Nephron progenitor cell (in vitro differentiated cells): Measurements from ENCODE around the gene ERBB4.

Source experiments
- DNase-seq: peaks from one replicate; pipeline ENCODE4 v3.0.0; 2021
- H3K27ac Mint-ChIP-seq: 2 replicates; pipeline ENCODE4 v1.8.0; 2021; ENCODE audit warnings: mild to moderate bottlenecking, moderate library complexity, mixed read lengths
- H3K27me3 Mint-ChIP-seq: 2 replicates; pipeline ENCODE4 v1.8.0; 2021; ENCODE audit warnings: mild to moderate bottlenecking, low read depth, mixed read lengths; ENCODE audit not compliant: poor library complexity
- H3K36me3 Mint-ChIP-seq: 2 replicates; pipeline ENCODE4 v1.8.0; 2021; ENCODE audit warnings: low read depth, mixed read lengths
- H3K4me1 Mint-ChIP-seq: 2 replicates; pipeline ENCODE4 v1.8.0; 2021; ENCODE audit warnings: mixed read lengths
- H3K4me3 Mint-ChIP-seq: 2 replicates; pipeline ENCODE4 v1.8.0; 2021; ENCODE audit warnings: mild to moderate bottlenecking, moderate library complexity, mixed read lengths
- H3K9me3 Mint-ChIP-seq: 2 replicates; pipeline ENCODE4 v1.8.0; 2021; ENCODE audit warnings: mild to moderate bottlenecking, moderate library complexity, mixed read lengths
- TF ChIP-seq, protein P1 (sequence below): fragments of 200-600 bp; sonication (generic); IDR thresholded peaks from 2 replicates; pipeline ENCODE4 v1.5.0; 2021; ENCODE audit warnings: antibody characterized with exemption

The ERBB4 gene

GRCh38 chr2:211934811-211935210, 603.8 kb downstream of the ERBB4 start:
- H3K36me3 Mint-ChIP-seq = no peaks in the 10 kb centered on the region
- TF ChIP-seq, protein P1, sequence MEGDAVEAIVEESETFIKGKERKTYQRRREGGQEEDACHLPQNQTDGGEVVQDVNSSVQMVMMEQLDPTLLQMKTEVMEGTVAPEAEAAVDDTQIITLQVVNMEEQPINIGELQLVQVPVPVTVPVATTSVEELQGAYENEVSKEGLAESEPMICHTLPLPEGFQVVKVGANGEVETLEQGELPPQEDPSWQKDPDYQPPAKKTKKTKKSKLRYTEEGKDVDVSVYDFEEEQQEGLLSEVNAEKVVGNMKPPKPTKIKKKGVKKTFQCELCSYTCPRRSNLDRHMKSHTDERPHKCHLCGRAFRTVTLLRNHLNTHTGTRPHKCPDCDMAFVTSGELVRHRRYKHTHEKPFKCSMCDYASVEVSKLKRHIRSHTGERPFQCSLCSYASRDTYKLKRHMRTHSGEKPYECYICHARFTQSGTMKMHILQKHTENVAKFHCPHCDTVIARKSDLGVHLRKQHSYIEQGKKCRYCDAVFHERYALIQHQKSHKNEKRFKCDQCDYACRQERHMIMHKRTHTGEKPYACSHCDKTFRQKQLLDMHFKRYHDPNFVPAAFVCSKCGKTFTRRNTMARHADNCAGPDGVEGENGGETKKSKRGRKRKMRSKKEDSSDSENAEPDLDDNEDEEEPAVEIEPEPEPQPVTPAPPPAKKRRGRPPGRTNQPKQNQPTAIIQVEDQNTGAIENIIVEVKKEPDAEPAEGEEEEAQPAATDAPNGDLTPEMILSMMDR = no peak
- H3K27me3 Mint-ChIP-seq = no peaks in the 10 kb centered on the region
- no peaks in the 10 kb centered on the region for H3K9me3 Mint-ChIP-seq
- no peaks in the 10 kb centered on the region for H3K4me1 Mint-ChIP-seq
- DNase-seq = no peak
- no peak overlapping the region for H3K4me3 Mint-ChIP-seq
- H3K27ac Mint-ChIP-seq = no peak overlapping the region

DNA sequence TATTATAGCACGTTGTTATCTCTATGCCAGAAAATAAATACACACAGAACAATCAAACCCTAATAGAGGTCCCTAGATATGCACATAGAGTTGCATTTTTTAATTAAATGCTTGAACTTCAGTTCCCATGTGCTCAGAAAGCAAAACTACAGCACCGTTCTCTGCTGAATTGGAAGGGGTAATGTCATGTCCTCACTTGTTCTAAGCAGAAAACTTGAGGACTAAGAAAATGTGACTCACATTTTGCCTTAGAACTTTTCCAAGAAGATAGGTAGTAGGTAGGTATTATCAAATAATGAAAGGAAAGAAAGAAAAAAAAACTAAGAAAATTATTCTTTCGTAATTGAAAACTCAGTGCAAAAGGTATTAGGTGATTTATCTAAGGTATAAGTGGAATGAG, 607.3 kb downstream of the ERBB4 start:
- H3K4me3 Mint-ChIP-seq = no peak overlapping the region
- H3K27ac Mint-ChIP-seq = no peak overlapping the region
- H3K36me3 Mint-ChIP-seq = no peaks in the 10 kb centered on the region
- no peaks in the 10 kb centered on the region for H3K4me1 Mint-ChIP-seq
- H3K27me3 Mint-ChIP-seq = no peaks in the 10 kb centered on the region
- TF ChIP-seq, protein P1 = no peak
- H3K9me3 Mint-ChIP-seq = no peaks in the 10 kb centered on the region
- no peak for DNase-seq

GRCh38 chr2:211930331-211930730, 608.3 kb downstream of the ERBB4 start:
- no peak for DNase-seq
- TF ChIP-seq, protein P1 = no peak
- Mint-ChIP-seq H3K27me3 (no peaks in the 10 kb centered on the region), H3K4me3 (no peak overlapping the region), H3K27ac (no peak overlapping the region), H3K4me1 (no peaks in the 10 kb centered on the region), H3K9me3 (no peaks in the 10 kb centered on the region), H3K36me3 (no peaks in the 10 kb centered on the region)

DNA sequence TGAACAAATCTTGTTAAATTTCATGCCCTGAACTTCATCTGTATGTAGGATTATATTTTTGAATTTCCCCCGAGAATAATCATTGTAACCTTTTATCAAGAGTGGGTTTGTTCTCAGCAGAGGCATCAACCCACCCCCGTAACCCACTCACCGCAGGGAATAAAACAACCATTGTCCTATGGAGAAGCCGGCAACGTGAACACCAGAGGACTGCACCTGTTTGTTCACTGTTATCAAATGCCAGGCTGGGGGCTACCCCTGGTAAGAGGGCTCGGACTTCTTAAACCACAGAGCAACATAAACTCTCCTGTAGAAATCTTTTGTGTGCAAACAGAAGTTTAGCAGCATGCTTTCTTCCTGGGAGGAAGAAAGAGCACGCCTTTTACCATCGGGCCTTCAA, 610.4 kb downstream of the ERBB4 start:
- H3K36me3 Mint-ChIP-seq = no peaks in the 10 kb centered on the region
- TF ChIP-seq, protein P1 = no peak
- DNase-seq = no peak
- H3K27ac Mint-ChIP-seq = no peak overlapping the region
- H3K27me3 Mint-ChIP-seq = no peaks in the 10 kb centered on the region
- no peaks in the 10 kb centered on the region for H3K4me1 Mint-ChIP-seq
- H3K4me3 Mint-ChIP-seq = no peak overlapping the region
- H3K9me3 Mint-ChIP-seq = no peaks in the 10 kb centered on the region

DNA sequence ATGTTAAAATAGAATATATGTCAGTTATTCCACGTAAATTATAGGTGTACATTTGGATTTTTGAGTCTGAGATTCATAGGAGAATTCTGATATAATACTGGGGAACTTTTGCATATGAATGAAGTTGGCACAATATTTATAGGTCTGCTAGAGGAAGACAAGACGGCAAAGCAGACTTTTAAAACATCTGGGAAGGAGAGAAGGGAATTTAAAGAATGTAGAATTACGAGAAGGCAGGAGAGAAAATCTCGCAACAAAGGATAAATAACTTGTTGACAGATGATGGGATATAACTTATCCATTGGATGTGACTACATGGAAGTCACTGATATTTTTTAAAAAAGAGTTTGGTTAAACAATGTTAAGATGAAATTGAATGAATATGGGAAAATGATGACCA, 615.6 kb downstream of the ERBB4 start:
- Mint-ChIP-seq H3K27ac (no peak overlapping the region), H3K4me3 (no peak overlapping the region)
- no peak for DNase-seq

GRCh38 chr2:211903961-211904360, 634.6 kb downstream of the ERBB4 start:
- Mint-ChIP-seq H3K36me3 (no peaks in the 10 kb centered on the region), H3K9me3 (no peaks in the 10 kb centered on the region), H3K4me3 (no peak overlapping the region), H3K4me1 (no peaks in the 10 kb centered on the region), H3K27ac (no peak overlapping the region), H3K27me3 (peaks cover 9% of the 10 kb centered on the region)
- TF ChIP-seq, protein P1 = no peak
- no peak for DNase-seq

More for the DNA sequence above, 615.6 kb downstream of the ERBB4 start:
- TF ChIP-seq, protein P1 = no peak
- Mint-ChIP-seq H3K27me3 (no peaks in the 10 kb centered on the region), H3K4me1 (no peaks in the 10 kb centered on the region), H3K36me3 (no peaks in the 10 kb centered on the region), H3K9me3 (no peaks in the 10 kb centered on the region)
